Naive thymus-derived CD4-positive, alpha-beta T cell (primary cell): ENCODE measurements around the gene ZNF593. TPM values are rescaled to one million over a fixed set of nuclear protein-coding genes. Genes with fewer than 3 reads are reported as not detected.
A peak's percentile ranks its signal among the peaks of the same experiment; 100 is the strongest.

Source experiments
- ATAC-seq: fragments of 150-1000 bp; cut with Tn5 transposase; 2 replicates; pipeline ENCODE4 v1.10.0; 2021; ENCODE audit warnings: mild to moderate bottlenecking, moderate library complexity
- CTCF ChIA-PET: fragments of 350-600 bp; sonication (Branson Sonifier 250); formaldehyde crosslinking; loops from one replicate; lab custom pipeline; 2021; ENCODE audit warnings: antibody characterized with exemption; lab: Charles Lee
- POLR2A ChIA-PET: fragments of 350-600 bp; sonication (Branson Sonifier 250); formaldehyde crosslinking; loops from one replicate; lab custom pipeline; 2021; ENCODE audit warnings: antibody characterized with exemption, inconsistent platforms; lab: Charles Lee
- DNase-seq, 9 donors: peaks; one replicate each; pipeline versions ENCODE4 v3.0.0 to v3.0.0-alpha.2; 2020 to 2022; ENCODE audit warnings: mixed read lengths in 1 of 9
- H3K27ac ChIP-seq: one replicate; pipeline ENCODE4 v1.7.0; 2013; ENCODE audit warnings: mild to moderate bottlenecking, low read depth, low read length, moderate library complexity
- H3K27me3 ChIP-seq, 2 donors: one replicate each; pipeline ENCODE4 v1.7.0; 2013; ENCODE audit warnings: low read length in 2 of 2, mild to moderate bottlenecking in 2 of 2, moderate library complexity in 2 of 2; ENCODE audit not compliant: control insufficient read depth in 2 of 2, insufficient read depth in 2 of 2
- H3K36me3 ChIP-seq, 3 experiments: 1 replicate in 2 of 3; 2 replicates in 1 of 3; pipeline ENCODE4 v1.7.0; 2013; ENCODE audit warnings: low read length in 3 of 3, mild to moderate bottlenecking in 3 of 3, moderate library complexity in 1 of 3; ENCODE audit not compliant: insufficient read depth in 3 of 3, control insufficient read depth in 2 of 3
- H3K4me1 ChIP-seq, 2 donors: one replicate each; pipeline ENCODE4 v1.7.0; 2013; ENCODE audit warnings: low read length in 2 of 2, mild to moderate bottlenecking in 2 of 2, moderate library complexity in 1 of 2; ENCODE audit not compliant: control insufficient read depth in 2 of 2, insufficient read depth in 2 of 2
- H3K4me3 ChIP-seq: 2 replicates; pipeline ENCODE4 v1.7.0; 2013; ENCODE audit warnings: mild to moderate bottlenecking, low read length
- H3K9me3 ChIP-seq, 3 experiments: 1 replicate in 2 of 3; 2 replicates in 1 of 3; pipeline ENCODE4 v1.7.0; 2013; ENCODE audit warnings: low read length in 3 of 3; ENCODE audit not compliant: control insufficient read depth in 2 of 3
- H3K27ac Mint-ChIP-seq, 9 donors: one replicate each; pipeline ENCODE4 v1.8.0; 2020 to 2022; ENCODE audit warnings: mixed read lengths in 9 of 9, mild to moderate bottlenecking in 8 of 9, moderate library complexity in 5 of 9, inconsistent platforms in 2 of 9
- H3K27me3 Mint-ChIP-seq, 5 donors: one replicate each; pipeline ENCODE4 v1.8.0; 2021 to 2022; ENCODE audit warnings: mixed read lengths in 5 of 5, mild to moderate bottlenecking in 1 of 5
- H3K36me3 Mint-ChIP-seq, 5 donors: one replicate each; pipeline ENCODE4 v1.8.0; 2020 to 2022; ENCODE audit warnings: mixed read lengths in 5 of 5, mild to moderate bottlenecking in 3 of 5, inconsistent platforms in 1 of 5
- H3K4me1 Mint-ChIP-seq, 7 donors: one replicate each; pipeline ENCODE4 v1.8.0; 2020 to 2022; ENCODE audit warnings: mixed read lengths in 7 of 7, mild to moderate bottlenecking in 3 of 7, inconsistent platforms in 1 of 7
- H3K4me3 Mint-ChIP-seq, 10 donors: one replicate each; pipeline ENCODE4 v1.8.0; 2020 to 2022; ENCODE audit warnings: mild to moderate bottlenecking in 10 of 10, mixed read lengths in 10 of 10, moderate library complexity in 6 of 10, inconsistent platforms in 2 of 10
- H3K9me3 Mint-ChIP-seq, 11 donors: one replicate each; pipeline ENCODE4 v1.8.0; 2020 to 2022; ENCODE audit warnings: mixed read lengths in 11 of 11, mild to moderate bottlenecking in 4 of 11, inconsistent platforms in 1 of 11, moderate library complexity in 1 of 11
- intact Hi-C, 2 donors: fragments of 100-400 bp; cut with micrococcal nuclease; formaldehyde crosslinking; loops; one replicate each; pipeline ENCODE4 v1.15.1; 2023
- polyA plus RNA-seq, 2 donors: library from polyadenylated mRNA; unstranded; fragments of 300-500 nt; fragmentation: Illumina TruSeq; gene quantifications; one replicate each; pipeline ENCODE4 v1.2.3, GENCODE V29; 2021
- total RNA-seq, 6 experiments: library from RNA in 5 of 6; stranded (reverse) in 5 of 6; gene quantifications; 1 replicate in 5 of 6; 2 replicates in 1 of 6; pipeline ENCODE4 v1.2.3 and lab custom pipeline; 2021 to 2026

ZNF593 gene
- total and polyA plus RNA-seq, 7 experiments from 2014 or later: 7.8 to 36.3 (median 13.4) TPM

- CTCF ChIA-PET: no interaction called here
- peak overlapping the region in 1 of 9 donors; percentile 11 for H3K27ac Mint-ChIP-seq
- ATAC-seq (no peak), DNase-seq (no peak)
- no peak overlapping the region for H3K4me3 ChIP-seq
- no peaks in the 10 kb centered on the region for H3K27me3 ChIP-seq
- H3K4me1 ChIP-seq: no peaks in the 10 kb centered on the region
- no peak overlapping the region for H3K4me3 Mint-ChIP-seq
- peaks cover 0 to 2% (median 0%) of the 10 kb centered on the region in 11 donors for H3K9me3 Mint-ChIP-seq
- no peaks in the 10 kb centered on the region for H3K36me3 Mint-ChIP-seq
- POLR2A ChIA-PET: no interaction called here
- H3K4me1 Mint-ChIP-seq: peaks cover 0 to under 1% (median 0%) of the 10 kb centered on the region in 7 donors
- no peaks in the 10 kb centered on the region for H3K27me3 Mint-ChIP-seq
- no peaks in the 10 kb centered on the region for H3K9me3 ChIP-seq
- H3K36me3 ChIP-seq: no peaks in the 10 kb centered on the region
- H3K27ac ChIP-seq: no peak overlapping the region
- intact Hi-C loops: no loop called here
Measured at GRCh38 chr1:26184086-26184485, 14.4 kb downstream of the ZNF593 start.

GRCh38 chr1:26184883-26185282 lies 15.2 kb downstream of the ZNF593 start:
- peaks cover 0 to 2% (median 0%) of the 10 kb centered on the region in 11 donors for H3K9me3 Mint-ChIP-seq
- H3K4me1 Mint-ChIP-seq: peaks cover 0 to 4% (median 0%) of the 10 kb centered on the region in 7 donors
- no peak overlapping the region for H3K27ac ChIP-seq
- DNase-seq (no peak), ATAC-seq (no peak)
- H3K36me3 ChIP-seq: no peaks in the 10 kb centered on the region
- ChIA-PET POLR2A (interaction anchor here (0.6 kb wide), 1 partner anchor 17 kb away, joined by 3 read pairs; no protein-coding TSS in a partner anchor), CTCF (no interaction called here)
- no peaks in the 10 kb centered on the region for H3K36me3 Mint-ChIP-seq
- no peak overlapping the region for H3K27ac Mint-ChIP-seq
- H3K27me3 ChIP-seq: no peaks in the 10 kb centered on the region
- intact Hi-C loops: no loop called here
- H3K9me3 ChIP-seq: no peaks in the 10 kb centered on the region
- no peaks in the 10 kb centered on the region for H3K27me3 Mint-ChIP-seq
- no peak overlapping the region for H3K4me3 ChIP-seq
- H3K4me3 Mint-ChIP-seq: no peak overlapping the region
- H3K4me1 ChIP-seq: no peaks in the 10 kb centered on the region

- intact Hi-C loops: no loop called here
- ChIA-PET POLR2A (no interaction called here), CTCF (interaction anchor here (0.6 to 1.1 kb wide), 3 partner anchors 14 to 336 kb away, joined by 3 to 6 read pairs (median 5); no protein-coding TSS in a partner anchor)
- H3K4me3 Mint-ChIP-seq: no peak overlapping the region
- H3K27me3 ChIP-seq: no peaks in the 10 kb centered on the region
- peaks cover 0 to 2% (median 0%) of the 10 kb centered on the region in 11 donors for H3K9me3 Mint-ChIP-seq
- no peaks in the 10 kb centered on the region for H3K9me3 ChIP-seq
- ATAC-seq (no peak), DNase-seq (no peak)
- H3K27ac Mint-ChIP-seq: no peak overlapping the region
- H3K36me3 ChIP-seq: no peaks in the 10 kb centered on the region
- no peak overlapping the region for H3K4me3 ChIP-seq
- peaks cover 0 to 8% of the 10 kb centered on the region in 2 donors for H3K4me1 ChIP-seq
- H3K4me1 Mint-ChIP-seq: peaks cover 6 to 22% (median 18%) of the 10 kb centered on the region in 7 donors
- peaks cover 0 to 2% (median 0%) of the 10 kb centered on the region in 5 donors for H3K27me3 Mint-ChIP-seq
- peaks cover 0 to 2% (median 0%) of the 10 kb centered on the region in 5 donors for H3K36me3 Mint-ChIP-seq
- no peak overlapping the region for H3K27ac ChIP-seq
Measured at GRCh38 chr1:26187882-26188281, 18.2 kb downstream of the ZNF593 start.

DNA sequence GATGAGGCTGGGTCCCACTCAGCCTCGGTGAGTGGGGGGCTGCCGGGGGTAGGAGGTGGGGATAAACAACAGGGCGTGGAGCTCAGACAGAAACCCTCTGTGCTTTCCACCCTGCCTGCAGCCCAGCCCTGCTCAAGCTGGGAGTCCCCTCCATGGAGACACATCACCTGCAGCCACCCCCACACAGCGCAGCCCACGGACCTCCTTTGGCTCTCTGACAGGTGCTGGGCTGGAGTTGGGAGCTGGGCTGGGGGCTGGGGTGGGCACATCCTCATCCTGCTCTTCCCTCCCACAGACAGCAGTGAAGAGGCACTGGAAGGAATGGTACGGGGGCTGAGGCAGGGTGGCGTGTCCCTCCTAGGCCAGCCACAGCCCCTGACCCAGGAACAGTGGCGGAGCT lies 18.8 kb downstream of the ZNF593 start:
- no peak for ATAC-seq
- H3K27me3 Mint-ChIP-seq: peaks cover 0 to 2% (median 0%) of the 10 kb centered on the region in 5 donors
- Histone ChIP-seq H3K4me1 (peaks cover 0 to 8% of the 10 kb centered on the region in 2 donors), H3K9me3 (no peaks in the 10 kb centered on the region), H3K27me3 (no peaks in the 10 kb centered on the region), H3K36me3 (no peaks in the 10 kb centered on the region), H3K27ac (no peak overlapping the region), H3K4me3 (no peak overlapping the region)
- CTCF ChIA-PET: interaction anchor here (1.4 kb wide), 1 partner anchor 18 kb away, joined by 4 read pairs; the partner anchor contains the start of gene ZNF593
- H3K27ac Mint-ChIP-seq: no peak overlapping the region
- H3K4me1 Mint-ChIP-seq: peaks cover 6 to 28% (median 18%) of the 10 kb centered on the region in 7 donors
- H3K36me3 Mint-ChIP-seq: peaks cover 0 to 2% (median 0%) of the 10 kb centered on the region in 5 donors
- DNase-seq: no peak
- POLR2A ChIA-PET: no interaction called here
- intact Hi-C loops: no loop called here
- H3K4me3 Mint-ChIP-seq: no peak overlapping the region
- peaks cover 0 to 2% (median 0%) of the 10 kb centered on the region in 11 donors for H3K9me3 Mint-ChIP-seq

DNA sequence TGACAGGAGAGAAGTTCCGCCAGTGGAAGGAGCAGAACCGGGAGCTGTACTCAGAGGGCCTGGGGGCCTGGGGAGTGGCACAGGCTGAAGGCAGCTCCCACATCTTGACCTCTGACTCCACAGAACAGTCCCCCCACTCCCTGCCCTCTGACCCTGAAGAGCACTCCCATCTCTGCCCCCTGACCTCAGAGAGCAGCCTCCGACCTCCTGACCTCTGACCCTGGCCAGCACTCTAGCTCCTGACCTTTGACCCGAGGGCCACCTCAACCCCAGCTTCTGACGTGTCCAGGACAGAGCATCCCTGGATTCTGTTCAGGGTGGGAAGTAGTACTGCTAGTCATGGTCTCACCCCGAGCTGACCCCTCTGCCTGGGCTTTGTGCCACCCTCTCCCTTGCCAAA lies 19.6 kb downstream of the ZNF593 start:
- ATAC-seq (no peak), DNase-seq (no peak)
- Mint-ChIP-seq H3K4me1 (peaks cover 6 to 34% (median 23%) of the 10 kb centered on the region in 7 donors), H3K4me3 (no peak overlapping the region), H3K27me3 (peaks cover 0 to 2% (median 0%) of the 10 kb centered on the region in 5 donors), H3K36me3 (peaks cover 0 to 2% (median 0%) of the 10 kb centered on the region in 5 donors), H3K27ac (peak overlapping the region in 2 of 9 donors; percentile 38 to 78), H3K9me3 (peaks cover 0 to 2% (median 0%) of the 10 kb centered on the region in 11 donors)
- no peak overlapping the region for H3K4me3 ChIP-seq
- no peak overlapping the region for H3K27ac ChIP-seq
- H3K27me3 ChIP-seq: no peaks in the 10 kb centered on the region
- H3K9me3 ChIP-seq: no peaks in the 10 kb centered on the region
- no peaks in the 10 kb centered on the region for H3K36me3 ChIP-seq
- peaks cover 0 to 8% of the 10 kb centered on the region in 2 donors for H3K4me1 ChIP-seq
- ChIA-PET CTCF (interaction anchor here (0.6 to 1.7 kb wide), 4 partner anchors 19 to 56 kb away, joined by 3 to 9 read pairs (median 4); partner anchors contain the start of genes CEP85 and ZNF593), POLR2A (no interaction called here)
- intact Hi-C loops: no loop called here

DNA sequence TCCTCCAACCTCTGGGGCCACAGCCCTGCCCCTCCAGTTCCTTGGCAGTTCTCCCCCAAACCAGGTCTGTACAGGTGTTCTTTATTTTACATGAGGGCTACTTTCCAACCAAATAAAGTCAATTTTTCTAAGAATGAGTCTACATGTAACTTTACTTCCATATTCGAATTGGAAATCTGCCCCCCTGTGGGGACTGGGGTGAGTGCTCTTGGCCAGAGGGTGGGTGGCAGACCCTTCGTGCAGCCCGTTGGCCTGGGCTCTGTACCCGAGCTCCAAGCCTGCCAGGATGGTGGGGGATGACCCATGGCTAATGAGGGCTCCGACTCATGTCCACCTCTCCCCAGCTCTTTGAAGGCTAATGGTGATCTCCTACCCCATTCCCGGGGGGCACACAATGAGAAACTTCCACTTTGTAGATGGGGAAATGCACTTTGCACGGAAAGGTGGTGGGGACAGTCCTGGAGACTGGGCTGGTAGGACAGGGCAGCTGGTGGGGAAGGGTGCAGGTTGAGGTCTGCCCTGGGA lies 20.1 kb downstream of the ZNF593 start:
- no peak overlapping the region for H3K4me3 Mint-ChIP-seq
- CTCF ChIA-PET: interaction anchor here (0.6 to 1.7 kb wide), 4 partner anchors 20 to 56 kb away, joined by 3 to 9 read pairs (median 4); partner anchors contain the start of genes CEP85 and ZNF593

More for the DNA sequence above, 20.1 kb downstream of the ZNF593 start:
- DNase-seq: no peak
- no peak overlapping the region for H3K27ac ChIP-seq
- no peaks in the 10 kb centered on the region for H3K27me3 ChIP-seq
- H3K4me1 ChIP-seq: peaks cover 0 to 8% of the 10 kb centered on the region in 2 donors
- intact Hi-C loops: loop anchor here (1.0 to 5.0 kb wide), 2 partner anchors 42 to 44 kb away; partner anchors contain the start of gene CEP85 (in 2 of the 2)
- Mint-ChIP-seq H3K36me3 (peaks cover 0 to 2% (median 0%) of the 10 kb centered on the region in 5 donors), H3K27me3 (peaks cover 0 to 2% (median 0%) of the 10 kb centered on the region in 5 donors), H3K27ac (peak overlapping the region in 2 of 9 donors; percentile 38 to 78), H3K9me3 (peaks cover 0 to 2% (median 0%) of the 10 kb centered on the region in 11 donors), H3K4me1 (peaks cover 6 to 37% (median 23%) of the 10 kb centered on the region in 7 donors)
- POLR2A ChIA-PET: no interaction called here
- H3K9me3 ChIP-seq: no peaks in the 10 kb centered on the region
- no peak overlapping the region for H3K4me3 ChIP-seq
- no peaks in the 10 kb centered on the region for H3K36me3 ChIP-seq
- ATAC-seq: no peak
